ENCODE measurements around the gene LRP1. TPM values are rescaled to one million over a fixed set of nuclear protein-coding genes. Genes with fewer than 3 reads are reported as not detected.
A peak's percentile ranks its signal among the peaks of the same experiment; 100 is the strongest.

The LRP1 gene
- total RNA-seq, 1 donor from 2014 or later, result 477 TPM

- no peaks in the 10 kb centered on the region for H3K36me3 ChIP-seq
- H3K9me3 ChIP-seq, result no peaks in the 10 kb centered on the region
- peaks cover 61% of the 10 kb centered on the region for H3K4me1 ChIP-seq
- TF ChIP-seq POLR2A (IDR thresholded peaks at IDR 0.05) (no peak), POLR2AphosphoS5 (IDR thresholded peaks at IDR 0.05; ENCODE audit: insufficient read depth in 1 of 2, low read depth in 1 of 2) (no peak), CTCF (IDR thresholded peaks at IDR 0.05) (no peak)
- intact Hi-C loops (cut with DNase I), result loop anchor here (2.0 kb wide), 1 partner anchor 46 kb away; no protein-coding TSS in a partner anchor
- H3K4me3 ChIP-seq, result peak overlapping the region; percentile 79 to 90
- no peak for DNase-seq (ENCODE audit: extremely low spot score in 2 of 2)
- H3K27ac ChIP-seq, result peak overlapping the region; percentile 99
- H3K27me3 ChIP-seq, result no peaks in the 10 kb centered on the region
Measured at GRCh38 chr12:57128519-57129247, 400 bp downstream of the LRP1 start.

DNA sequence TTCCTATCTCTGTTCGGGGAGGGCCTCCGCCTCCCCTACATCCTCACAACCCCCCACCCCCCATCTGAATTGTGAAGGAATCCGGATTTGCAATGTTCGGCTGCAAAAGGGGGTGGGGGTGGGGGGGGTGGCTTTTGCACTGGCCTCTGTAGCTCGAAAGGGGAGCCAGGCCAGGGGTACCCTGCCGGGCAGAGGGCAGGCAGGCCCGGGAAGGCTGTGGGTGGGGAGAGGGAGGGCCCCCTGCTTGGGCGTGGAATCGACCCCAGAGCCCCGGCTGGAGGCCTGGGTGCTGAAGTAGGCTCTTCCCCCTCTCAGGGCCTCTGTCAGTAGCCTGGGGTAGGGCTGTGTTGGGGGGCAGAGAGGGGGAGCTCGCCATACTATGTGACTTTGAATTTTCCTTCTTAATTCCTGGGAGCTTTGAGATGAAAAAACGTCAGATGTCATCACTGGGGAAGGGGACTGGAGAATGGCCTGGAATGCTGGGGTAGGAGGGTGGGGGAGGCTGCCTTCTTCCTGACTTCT lies 1.1 kb downstream of the LRP1 start:
- Histone ChIP-seq H3K4me1 (peaks cover 68% of the 10 kb centered on the region), H3K9me3 (no peaks in the 10 kb centered on the region), H3K27me3 (no peaks in the 10 kb centered on the region), H3K4me3 (peak overlapping the region; percentile 79 to 90), H3K27ac (peak overlapping the region; percentile 99), H3K36me3 (no peaks in the 10 kb centered on the region)
- intact Hi-C loops (cut with DNase I), result loop anchor here (2.0 kb wide), 1 partner anchor 45 kb away; no protein-coding TSS in a partner anchor
- no peak for DNase-seq (ENCODE audit: extremely low spot score in 2 of 2)
- TF ChIP-seq POLR2AphosphoS5 (IDR thresholded peaks at IDR 0.05; ENCODE audit: insufficient read depth in 1 of 2, low read depth in 1 of 2), result no peak
- no peak for TF ChIP-seq CTCF (IDR thresholded peaks at IDR 0.05)
- no peak for TF ChIP-seq POLR2A (IDR thresholded peaks at IDR 0.05)

DNA sequence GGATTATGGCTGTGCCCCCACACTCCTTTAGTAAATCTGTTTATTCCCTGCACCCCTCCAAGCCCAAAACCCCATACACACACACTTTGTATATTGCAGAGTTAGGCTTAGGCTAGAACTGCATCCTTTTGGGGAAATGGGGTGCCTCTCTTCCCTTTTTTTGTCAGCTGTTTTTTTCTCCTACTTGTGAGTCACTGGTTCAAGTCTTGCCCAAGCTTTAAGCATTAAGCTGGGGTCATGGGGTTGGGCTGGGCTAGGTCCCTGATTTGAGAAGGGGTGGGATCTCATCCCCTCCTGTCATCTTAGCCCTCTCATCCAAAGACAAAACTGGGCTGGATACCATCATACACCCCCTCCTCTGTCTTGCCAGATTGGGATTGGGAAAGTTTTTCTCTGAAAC lies 1.6 kb downstream of the LRP1 start:
- Histone ChIP-seq H3K9me3 (no peaks in the 10 kb centered on the region), H3K27ac (peak overlapping the region; percentile 99), H3K27me3 (no peaks in the 10 kb centered on the region), H3K4me3 (peak overlapping the region; percentile 79 to 90), H3K36me3 (no peaks in the 10 kb centered on the region), H3K4me1 (peaks cover 73% of the 10 kb centered on the region)
- no peak for TF ChIP-seq POLR2AphosphoS5 (IDR thresholded peaks at IDR 0.05; ENCODE audit: insufficient read depth in 1 of 2, low read depth in 1 of 2)
- no peak for TF ChIP-seq CTCF (IDR thresholded peaks at IDR 0.05)
- peak in 1 of 2 donors; percentile 2 for TF ChIP-seq POLR2A (IDR thresholded peaks at IDR 0.05)
- intact Hi-C loops (cut with DNase I), result loop anchor here (2.0 kb wide), 1 partner anchor 45 kb away; no protein-coding TSS in a partner anchor
- no peak for DNase-seq (ENCODE audit: extremely low spot score in 2 of 2)

DNA sequence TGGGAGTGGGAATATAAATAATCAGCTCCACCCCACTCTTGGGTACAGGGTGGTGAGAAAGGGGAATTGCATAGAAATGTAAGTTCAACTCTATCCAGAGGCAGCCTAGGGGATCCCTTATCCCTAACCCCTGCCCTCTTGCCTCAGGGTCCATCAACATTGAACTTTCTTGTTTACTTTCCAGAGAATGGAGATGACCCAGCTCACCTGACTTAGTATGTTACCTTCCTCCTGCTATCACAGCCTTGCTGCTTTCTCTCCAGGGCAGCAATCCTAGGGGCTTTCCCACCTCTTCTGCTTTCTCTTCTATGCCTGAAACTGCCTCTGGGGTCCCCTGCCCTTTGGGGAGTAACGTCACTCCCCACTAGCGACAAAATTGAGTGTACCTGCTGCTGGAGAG lies 2.7 kb downstream of the LRP1 start:
- Histone ChIP-seq H3K36me3 (no peaks in the 10 kb centered on the region), H3K27ac (peak overlapping the region; percentile 99), H3K4me1 (peaks cover 84% of the 10 kb centered on the region), H3K9me3 (no peaks in the 10 kb centered on the region), H3K4me3 (peak overlapping the region; percentile 79 to 90), H3K27me3 (no peaks in the 10 kb centered on the region)
- DNase-seq (ENCODE audit: extremely low spot score in 2 of 2), result no peak
- intact Hi-C loops (cut with DNase I), result no loop called here
- TF ChIP-seq POLR2A (IDR thresholded peaks at IDR 0.05) (no peak), POLR2AphosphoS5 (IDR thresholded peaks at IDR 0.05; ENCODE audit: insufficient read depth in 1 of 2, low read depth in 1 of 2) (no peak), CTCF (IDR thresholded peaks at IDR 0.05) (no peak)

All from vagina (tissue), 2 donors.